ENCODE measurements around the gene RCAN1. TPM values are rescaled to one million over a fixed set of nuclear protein-coding genes. Genes with fewer than 3 reads are reported as not detected.
"Not testable (repeated sequence)": the region's sequence is repeated elsewhere in the genome, so short reads cannot be mapped to it uniquely, and the experiment has no call there.

Gene RCAN1
- total RNA-seq, 1 donor from 2014 or later, result 17.6 TPM

GRCh38 chr21:34613679-34614627 lies 960 bp downstream of the RCAN1 start:
- DNase-seq, result no peak
- Mint-ChIP-seq H3K27ac (peak overlapping the region; percentile 62), H3K36me3 (ENCODE audit: low read depth) (no peaks in the 10 kb centered on the region), H3K9me3 (no peaks in the 10 kb centered on the region), H3K4me1 (peaks cover 21% of the 10 kb centered on the region), H3K4me3 (peak overlapping the region; percentile 83), H3K27me3 (peaks cover 23% of the 10 kb centered on the region)
- intact Hi-C loops (cut with micrococcal nuclease), result loop anchor here (2.0 kb wide), 1 partner anchor 971 kb away; the partner anchor contains the start of gene ITSN1

DNA sequence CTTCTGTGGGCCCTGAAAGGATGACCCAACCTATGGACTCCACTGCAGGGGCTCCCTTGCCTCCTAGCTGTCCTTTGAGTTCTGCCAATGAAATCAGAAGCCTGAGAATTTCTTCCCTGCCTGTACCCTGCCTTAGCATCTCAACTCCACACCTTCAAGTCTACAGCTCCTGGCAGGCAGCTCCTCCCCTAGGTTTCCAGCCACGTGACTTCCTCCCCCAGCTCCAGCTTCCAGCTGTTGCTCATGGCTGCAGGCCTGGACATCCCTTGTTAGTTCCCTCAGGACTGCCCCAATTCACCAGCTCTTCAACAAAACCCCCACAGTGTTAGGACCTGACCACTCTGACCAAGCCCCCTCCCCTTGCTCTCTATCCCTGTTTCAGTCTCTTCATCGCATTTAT lies 2.4 kb downstream of the RCAN1 start:
- intact Hi-C loops (cut with micrococcal nuclease), result no loop called here
- no peak overlapping the region for H3K4me3 Mint-ChIP-seq
- peaks cover 21% of the 10 kb centered on the region for H3K4me1 Mint-ChIP-seq
- H3K27me3 Mint-ChIP-seq, result peaks cover 23% of the 10 kb centered on the region
- H3K9me3 Mint-ChIP-seq, result no peaks in the 10 kb centered on the region
- H3K36me3 Mint-ChIP-seq (ENCODE audit: low read depth), result no peaks in the 10 kb centered on the region
- no peak for DNase-seq
- no peak overlapping the region for H3K27ac Mint-ChIP-seq

- H3K9me3 Mint-ChIP-seq, result no peaks in the 10 kb centered on the region
- no peak for DNase-seq
- H3K36me3 Mint-ChIP-seq (ENCODE audit: low read depth), result no peaks in the 10 kb centered on the region
- no peak overlapping the region for H3K27ac Mint-ChIP-seq
- peaks cover 21% of the 10 kb centered on the region for H3K4me1 Mint-ChIP-seq
- intact Hi-C loops (cut with micrococcal nuclease), result no loop called here
- peaks cover 23% of the 10 kb centered on the region for H3K27me3 Mint-ChIP-seq
- H3K4me3 Mint-ChIP-seq, result no peak overlapping the region
Measured at GRCh38 chr21:34612056-34612455, 2.9 kb downstream of the RCAN1 start.

DNA sequence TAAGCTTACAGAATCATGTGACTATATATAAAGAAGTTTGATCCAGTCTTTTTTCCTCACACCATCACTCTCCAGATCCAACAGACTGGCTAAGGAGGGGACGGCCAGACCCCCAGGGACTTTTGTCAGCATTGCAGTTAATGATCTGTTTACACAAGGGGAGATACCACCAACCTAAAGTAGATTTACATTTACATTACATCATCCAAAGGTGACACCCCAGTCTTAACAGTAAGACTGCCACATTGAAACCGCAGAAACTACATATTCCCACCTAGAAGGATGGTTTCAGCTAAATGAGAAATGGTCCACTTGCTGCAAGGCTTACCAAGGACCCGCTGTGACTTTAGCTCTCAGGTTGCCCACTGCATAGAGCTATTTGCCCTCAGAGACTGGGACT lies 3.4 kb downstream of the RCAN1 start:
- Mint-ChIP-seq H3K9me3 (no peaks in the 10 kb centered on the region), H3K4me1 (peaks cover 21% of the 10 kb centered on the region), H3K36me3 (ENCODE audit: low read depth) (no peaks in the 10 kb centered on the region), H3K27me3 (peaks cover 23% of the 10 kb centered on the region), H3K27ac (no peak overlapping the region), H3K4me3 (no peak overlapping the region)
- intact Hi-C loops (cut with micrococcal nuclease), result no loop called here
- DNase-seq, result no peak

DNA sequence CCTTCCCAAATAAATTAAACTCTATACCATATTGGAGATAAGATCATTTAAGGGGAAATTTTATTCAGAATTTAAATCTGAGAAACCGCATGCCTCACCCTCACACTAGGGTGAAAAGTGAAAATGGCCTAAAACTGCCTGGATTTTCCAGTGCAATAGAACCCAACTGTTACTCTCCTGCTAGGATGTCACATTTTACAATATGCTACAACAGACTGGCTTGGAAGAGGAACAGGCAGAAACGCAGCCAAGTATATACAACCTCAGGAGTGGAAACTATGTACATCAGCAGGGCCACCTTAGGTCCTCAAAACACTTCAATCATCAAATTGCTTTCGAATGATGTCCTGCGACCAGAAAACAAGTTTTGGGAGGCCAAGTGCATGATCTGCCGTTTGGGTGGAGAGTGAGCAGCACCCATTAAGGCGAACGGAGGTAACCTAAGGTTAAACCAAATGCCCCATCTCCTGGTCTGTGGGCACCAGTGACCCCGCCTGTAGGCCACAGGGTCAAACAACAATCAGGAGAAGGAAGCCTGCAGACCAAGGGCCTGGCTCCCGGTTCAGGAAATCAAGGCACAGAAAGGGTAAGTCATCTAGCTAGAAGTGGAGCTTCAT lies 4.9 kb downstream of the RCAN1 start:
- H3K27me3 Mint-ChIP-seq, result peaks cover 23% of the 10 kb centered on the region
- no peaks in the 10 kb centered on the region for H3K9me3 Mint-ChIP-seq
- H3K27ac Mint-ChIP-seq, result no peak overlapping the region
- peaks cover 17% of the 10 kb centered on the region for H3K4me1 Mint-ChIP-seq
- H3K36me3 Mint-ChIP-seq (ENCODE audit: low read depth), result no peaks in the 10 kb centered on the region
- no peak for DNase-seq
- intact Hi-C loops (cut with micrococcal nuclease), result no loop called here
- H3K4me3 Mint-ChIP-seq, result no peak overlapping the region

- Mint-ChIP-seq H3K9me3 (no peaks in the 10 kb centered on the region), H3K27ac (no peak overlapping the region), H3K4me3 (no peak overlapping the region), H3K4me1 (peaks cover 17% of the 10 kb centered on the region), H3K36me3 (ENCODE audit: low read depth) (no peaks in the 10 kb centered on the region), H3K27me3 (peaks cover 23% of the 10 kb centered on the region)
- no peak for DNase-seq
- intact Hi-C loops (cut with micrococcal nuclease), result no loop called here
Measured at GRCh38 chr21:34609244-34609932, 5.5 kb downstream of the RCAN1 start.

DNA sequence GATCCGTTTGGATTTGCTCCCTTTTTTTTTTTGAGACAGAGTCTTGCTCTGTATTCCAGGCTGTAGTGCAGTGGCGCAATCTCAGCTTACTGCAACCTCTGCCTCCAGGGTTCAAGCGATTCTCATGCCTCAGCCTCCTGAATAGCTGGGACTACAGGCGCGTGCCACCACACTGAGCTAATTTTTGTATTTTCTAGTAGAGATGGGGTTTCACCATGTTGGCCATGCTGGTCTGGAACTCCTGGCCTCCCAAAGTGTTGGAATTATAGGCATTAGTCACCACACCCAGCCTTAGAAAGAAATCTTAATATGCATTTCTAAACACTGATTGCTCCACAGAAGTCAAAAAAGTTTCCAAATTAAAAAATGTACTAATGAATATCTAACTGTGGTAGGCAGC lies 7.5 kb downstream of the RCAN1 start:
- H3K27ac Mint-ChIP-seq; intact Hi-C loops (cut with micrococcal nuclease); H3K4me1 Mint-ChIP-seq; H3K4me3 Mint-ChIP-seq; H3K36me3 Mint-ChIP-seq (ENCODE audit: low read depth); H3K9me3 Mint-ChIP-seq; DNase-seq: not testable (repeated sequence)
- peaks cover 12% of the 10 kb centered on the region for H3K27me3 Mint-ChIP-seq

- Mint-ChIP-seq H3K4me3 (no peak overlapping the region), H3K36me3 (ENCODE audit: low read depth) (no peaks in the 10 kb centered on the region), H3K4me1 (peaks cover 3% of the 10 kb centered on the region), H3K27ac (no peak overlapping the region), H3K27me3 (peaks cover 8% of the 10 kb centered on the region), H3K9me3 (no peaks in the 10 kb centered on the region)
- no peak for DNase-seq
- intact Hi-C loops (cut with micrococcal nuclease), result no loop called here
Measured at GRCh38 chr21:34606621-34607020, 8.3 kb downstream of the RCAN1 start.

DNA sequence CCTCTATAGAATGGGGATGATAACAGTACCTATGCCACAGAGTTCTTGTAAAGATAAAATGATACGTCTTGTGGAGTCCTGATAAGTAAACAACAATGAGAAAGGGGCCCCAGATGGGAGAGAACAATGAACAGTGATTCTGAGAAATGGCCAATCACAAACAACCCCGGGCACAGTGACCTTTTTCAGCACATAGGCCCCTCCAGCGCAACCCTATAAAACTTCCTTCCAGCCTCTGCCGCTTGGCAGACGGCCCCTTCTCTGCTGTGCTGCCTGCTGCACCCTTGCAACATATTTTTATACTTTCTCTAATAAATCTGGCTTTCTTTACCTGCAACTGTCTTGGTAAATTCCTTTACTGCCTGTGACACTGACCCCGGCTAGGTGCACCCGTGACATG lies 8.9 kb downstream of the RCAN1 start:
- intact Hi-C loops (cut with micrococcal nuclease), result no loop called here
- H3K4me1 Mint-ChIP-seq, result peaks cover 1% of the 10 kb centered on the region
- peaks cover 6% of the 10 kb centered on the region for H3K27me3 Mint-ChIP-seq
- H3K36me3 Mint-ChIP-seq (ENCODE audit: low read depth), result no peaks in the 10 kb centered on the region
- H3K27ac Mint-ChIP-seq, result no peak overlapping the region
- no peak for DNase-seq
- H3K9me3 Mint-ChIP-seq, result no peaks in the 10 kb centered on the region
- H3K4me3 Mint-ChIP-seq, result no peak overlapping the region

DNA sequence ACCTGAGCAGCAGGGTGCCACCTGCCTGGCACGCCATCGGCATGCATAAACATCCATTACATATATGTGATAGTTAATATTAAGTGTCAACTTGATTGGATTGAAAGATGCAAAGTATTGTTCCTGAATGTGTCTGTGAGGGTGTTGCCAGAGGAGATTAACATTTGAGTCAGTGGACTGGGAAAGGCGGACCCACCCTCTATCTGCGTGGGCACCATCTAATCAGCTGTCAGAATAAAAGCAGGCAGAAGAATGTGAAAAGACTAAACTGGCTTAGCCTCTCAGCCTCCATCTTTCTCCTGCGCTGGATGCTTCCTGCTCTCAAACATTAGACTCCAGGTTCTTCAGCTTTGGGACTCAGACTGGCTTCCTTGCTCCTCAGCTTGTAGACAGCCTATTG lies 10.0 kb downstream of the RCAN1 start:
- H3K27me3 Mint-ChIP-seq; intact Hi-C loops (cut with micrococcal nuclease); H3K4me3 Mint-ChIP-seq; H3K4me1 Mint-ChIP-seq; H3K36me3 Mint-ChIP-seq (ENCODE audit: low read depth); H3K9me3 Mint-ChIP-seq; H3K27ac Mint-ChIP-seq; DNase-seq: not testable (repeated sequence)

DNA sequence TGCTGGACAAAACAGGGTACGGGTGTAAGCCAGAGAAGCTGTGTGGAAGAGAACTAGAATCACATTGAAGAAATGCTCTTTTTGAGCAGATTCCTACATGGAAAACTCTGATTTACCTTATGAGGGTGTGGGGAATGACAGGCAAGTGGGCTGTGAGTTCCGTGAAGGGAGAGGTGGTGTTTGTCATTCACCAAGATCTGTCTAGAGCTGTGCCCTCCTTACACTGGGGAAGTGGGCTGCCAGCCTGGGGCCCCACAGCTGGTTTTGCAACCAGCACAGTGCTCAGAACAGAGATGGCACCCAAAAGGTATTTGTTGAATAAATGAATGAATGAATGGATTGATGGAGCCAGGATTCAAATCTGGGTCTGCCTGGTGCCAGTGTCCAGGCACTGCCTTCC lies 10.4 kb downstream of the RCAN1 start:
- Mint-ChIP-seq H3K27ac (no peak overlapping the region), H3K9me3 (no peaks in the 10 kb centered on the region), H3K4me3 (no peak overlapping the region), H3K36me3 (ENCODE audit: low read depth) (no peaks in the 10 kb centered on the region), H3K27me3 (peaks cover 8% of the 10 kb centered on the region), H3K4me1 (peaks cover 1% of the 10 kb centered on the region)
- no peak for DNase-seq
- intact Hi-C loops (cut with micrococcal nuclease), result no loop called here

DNA sequence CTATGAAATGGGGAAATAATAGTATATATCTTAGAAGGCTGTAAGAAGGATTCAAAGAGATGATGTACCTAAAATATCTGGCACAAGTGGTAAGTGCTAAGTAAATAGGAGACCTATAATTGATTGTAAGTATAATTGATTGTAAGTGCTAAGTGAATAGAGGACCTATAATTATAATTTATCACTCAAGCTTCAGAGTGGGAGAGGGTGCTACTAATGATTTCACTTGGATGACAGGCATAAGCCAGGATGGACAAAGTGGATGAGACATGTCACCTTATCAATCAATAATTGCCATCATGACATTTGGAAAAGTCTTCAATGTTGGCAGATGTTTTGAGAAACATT lies 11.2 kb downstream of the RCAN1 start:
- H3K4me3 Mint-ChIP-seq, result no peak overlapping the region
- H3K27me3 Mint-ChIP-seq, result peaks cover 8% of the 10 kb centered on the region
- H3K4me1 Mint-ChIP-seq, result no peaks in the 10 kb centered on the region
- H3K36me3 Mint-ChIP-seq (ENCODE audit: low read depth), result no peaks in the 10 kb centered on the region
- H3K27ac Mint-ChIP-seq, result no peak overlapping the region
- no peaks in the 10 kb centered on the region for H3K9me3 Mint-ChIP-seq
- intact Hi-C loops (cut with micrococcal nuclease), result no loop called here
- DNase-seq, result no peak

DNA sequence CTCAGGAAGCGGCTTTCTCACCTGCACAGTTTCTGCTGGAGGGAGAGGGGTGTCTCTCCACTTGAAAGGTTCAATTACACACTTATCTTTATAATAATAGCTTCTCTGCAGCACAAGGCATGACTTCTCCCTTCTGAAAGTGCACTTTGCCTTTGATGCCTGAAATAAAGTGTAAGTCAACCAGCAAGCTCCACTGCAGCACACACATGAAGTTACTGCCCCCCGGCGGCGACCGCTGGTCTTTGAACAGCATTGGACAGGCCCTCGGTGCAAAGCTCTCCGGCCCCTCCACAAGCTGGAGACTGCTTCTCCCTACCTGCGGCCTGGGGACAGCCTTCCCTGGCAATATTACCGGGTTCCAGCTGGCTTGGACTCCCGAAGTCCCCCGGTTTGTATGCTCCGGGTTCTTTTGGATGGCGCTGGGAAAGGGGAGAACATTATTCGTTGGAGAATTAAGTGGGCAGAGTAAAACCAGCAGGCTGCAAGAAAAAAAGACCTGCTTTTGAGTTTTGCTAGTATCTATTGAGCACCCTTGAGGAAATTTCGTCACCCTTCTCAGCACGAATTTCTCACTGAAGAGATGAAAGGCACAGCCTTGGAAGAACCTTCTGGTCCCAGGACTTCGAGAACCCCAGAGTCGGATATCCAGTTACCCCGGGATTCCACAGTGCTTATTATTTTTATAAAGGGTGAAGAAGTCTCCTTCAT lies 11.8 kb downstream of the RCAN1 start:
- intact Hi-C loops (cut with micrococcal nuclease), result no loop called here
- no peak overlapping the region for H3K4me3 Mint-ChIP-seq
- no peaks in the 10 kb centered on the region for H3K9me3 Mint-ChIP-seq
- no peak overlapping the region for H3K27ac Mint-ChIP-seq
- H3K27me3 Mint-ChIP-seq, result peaks cover 8% of the 10 kb centered on the region
- no peaks in the 10 kb centered on the region for H3K36me3 Mint-ChIP-seq (ENCODE audit: low read depth)
- no peaks in the 10 kb centered on the region for H3K4me1 Mint-ChIP-seq
- DNase-seq, result peak; percentile 86

DNA sequence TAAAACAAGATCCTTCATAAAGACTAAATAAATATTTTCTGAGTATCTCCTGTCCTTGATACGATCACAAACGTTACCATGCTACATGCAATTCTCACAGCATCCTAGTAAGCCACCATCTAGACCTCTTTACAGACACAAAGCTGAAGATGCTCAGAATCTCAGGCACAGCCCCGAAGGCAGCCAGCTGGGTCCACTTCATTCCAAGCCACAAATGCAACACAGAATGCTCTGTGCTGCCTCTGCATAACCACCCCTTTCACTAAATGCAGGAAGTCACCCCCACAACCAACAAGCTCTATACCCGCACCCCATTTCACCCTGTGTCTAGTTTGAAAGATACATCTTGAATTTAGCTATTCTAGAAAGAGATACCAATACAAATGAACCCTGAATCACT lies 12.9 kb downstream of the RCAN1 start:
- H3K27ac Mint-ChIP-seq, result no peak overlapping the region
- no peaks in the 10 kb centered on the region for H3K36me3 Mint-ChIP-seq (ENCODE audit: low read depth)
- no peak overlapping the region for H3K4me3 Mint-ChIP-seq
- H3K27me3 Mint-ChIP-seq, result peaks cover 8% of the 10 kb centered on the region
- intact Hi-C loops (cut with micrococcal nuclease), result no loop called here
- no peaks in the 10 kb centered on the region for H3K4me1 Mint-ChIP-seq
- no peak for DNase-seq
- H3K9me3 Mint-ChIP-seq, result no peaks in the 10 kb centered on the region

Data from activated CD4-positive, alpha-beta T cell treated with anti-CD3 and anti-CD28 coated beads, Interleukin-2, amount 10 ng/mL, durations not matched to agents 24 days and 14 days (primary cell).